H1 (cell line): ENCODE data around the gene IQCC. TPM values are rescaled to one million over a fixed set of nuclear protein-coding genes. Genes with fewer than 3 reads are reported as not detected.

ENCODE experiments used
- BCL11A ChIP-seq, 2 experiments: IDR thresholded peaks; one replicate each; pipeline ENCODE4 v1.6.1; 2011; ENCODE audit warnings: low read depth in 2 of 2, low read length in 2 of 2, mild to moderate bottlenecking in 2 of 2
- BRCA1 ChIP-seq: IDR thresholded peaks from 2 replicates; pipeline ENCODE4 v1.6.1; 2012; ENCODE audit warnings: low read depth, low read length, improper control_type of control experiment
- POLR2AphosphoS5 ChIP-seq: IDR thresholded peaks from 2 replicates; pipeline ENCODE4 v1.6.1; 2011; ENCODE audit warnings: low read depth, low read length
- SIRT6 ChIP-seq: IDR thresholded peaks from one replicate; pipeline ENCODE4 v1.7.1; 2012; ENCODE audit warnings: low read length, inconsistent platforms
- SP2 ChIP-seq: IDR thresholded peaks from 2 replicates; pipeline ENCODE4 v1.6.1; 2012; ENCODE audit warnings: mild to moderate bottlenecking, low read length, inconsistent platforms
- ZNF274 ChIP-seq: IDR thresholded peaks from 2 replicates; pipeline ENCODE4 v1.7.0; 2012; ENCODE audit warnings: low read length, borderline replicate concordance; ENCODE audit errors: extremely low read depth
- polyA plus RNA-seq, 7 experiments: library from polyadenylated mRNA; depleted of rRNA in 3 of 7; stranded (reverse) in 5 of 7; unstranded in 2 of 7; fragments of >200 nt in 5 of 7; fragments of 200-250 nt in 2 of 7; gene quantifications; 1 replicate in 5 of 7; 2 replicates in 1 of 7; 4 replicates in 1 of 7; pipeline versions ENCODE4 v1.2.1 to v1.2.3, GENCODE V29; 2011 to 2013; ENCODE audit warnings: missing spikeins in 2 of 7, mixed read lengths in 2 of 7
- total RNA-seq: library from RNA; stranded (reverse); fragmentation: NEBNext Ultra II Directional; extraction: Animal tissue kit (Norgen Biotek cat#: 25700); gene quantifications from 2 replicates; pipeline ENCODE4 v1.2.1, GENCODE V29; 2021
- TF ChIP-seq, protein P1 (sequence below): fragments of 300-600 bp; sonication (generic); IDR thresholded peaks from 2 replicates; pipeline ENCODE4 v1.7.1; 2012; ENCODE audit warnings: low read length, moderate library complexity, mild to moderate bottlenecking, inconsistent platforms; ENCODE audit not compliant: insufficient replicate concordance
- TF ChIP-seq, protein P2 (sequence below), 3 experiments: IDR thresholded peaks; 1 replicate in 2 of 3; 2 replicates in 1 of 3; pipeline versions ENCODE4 v1.5.1 to v1.6.1; 2011; ENCODE audit warnings: low read length in 3 of 3, mild to moderate bottlenecking in 3 of 3, inconsistent platforms in 2 of 3, low read depth in 1 of 3, moderate library complexity in 1 of 3; ENCODE audit not compliant: insufficient read depth in 1 of 3; ENCODE audit errors: control extremely low read depth in 1 of 3

The IQCC gene
- total and polyA plus RNA-seq, 2 of the 8 experiments (the other 6 are each of a cell fraction or from before 2014, with no cell fraction given) = 2.5 to 4.2 TPM

DNA sequence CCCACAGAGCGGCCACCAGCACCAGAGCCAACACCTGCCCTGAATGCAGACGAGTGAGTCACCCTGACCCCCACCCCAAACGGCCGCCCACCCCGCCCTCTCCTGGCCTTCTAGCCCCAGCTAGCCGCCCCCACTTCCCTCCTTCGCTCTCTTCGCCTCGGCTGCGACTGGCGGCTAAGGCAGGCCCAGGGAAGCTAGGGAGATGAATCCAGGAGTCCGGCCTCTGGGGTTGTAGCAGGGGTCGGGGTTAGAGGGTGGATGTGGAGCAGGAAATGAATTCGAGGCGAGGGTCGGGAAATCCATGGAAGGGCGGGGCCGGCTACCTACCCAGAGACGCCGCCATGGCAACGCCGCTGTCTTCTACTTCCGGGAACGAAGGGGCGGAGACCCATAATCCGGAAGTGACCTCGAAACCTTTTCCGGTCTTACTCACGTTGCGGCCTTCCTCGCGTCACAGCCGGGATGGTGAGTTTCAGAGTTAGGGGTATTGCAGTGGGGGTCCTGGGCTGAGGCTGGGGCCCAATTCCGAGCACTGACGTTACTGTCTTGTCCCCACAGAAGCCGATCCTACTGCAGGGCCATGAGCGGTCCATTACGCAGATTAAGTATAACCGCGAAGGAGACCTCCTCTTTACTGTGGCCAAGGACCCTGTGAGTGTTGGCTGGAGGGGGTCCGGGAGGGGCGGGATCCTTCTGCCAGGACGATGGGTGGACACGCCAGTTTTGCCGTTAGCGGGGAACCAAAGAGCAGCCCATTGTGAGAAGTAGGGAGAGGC is 16.7 kb downstream of the IQCC start, which contains the start of the genes EIF3I and TMEM234 (continued):
- TF ChIP-seq, protein P1, sequence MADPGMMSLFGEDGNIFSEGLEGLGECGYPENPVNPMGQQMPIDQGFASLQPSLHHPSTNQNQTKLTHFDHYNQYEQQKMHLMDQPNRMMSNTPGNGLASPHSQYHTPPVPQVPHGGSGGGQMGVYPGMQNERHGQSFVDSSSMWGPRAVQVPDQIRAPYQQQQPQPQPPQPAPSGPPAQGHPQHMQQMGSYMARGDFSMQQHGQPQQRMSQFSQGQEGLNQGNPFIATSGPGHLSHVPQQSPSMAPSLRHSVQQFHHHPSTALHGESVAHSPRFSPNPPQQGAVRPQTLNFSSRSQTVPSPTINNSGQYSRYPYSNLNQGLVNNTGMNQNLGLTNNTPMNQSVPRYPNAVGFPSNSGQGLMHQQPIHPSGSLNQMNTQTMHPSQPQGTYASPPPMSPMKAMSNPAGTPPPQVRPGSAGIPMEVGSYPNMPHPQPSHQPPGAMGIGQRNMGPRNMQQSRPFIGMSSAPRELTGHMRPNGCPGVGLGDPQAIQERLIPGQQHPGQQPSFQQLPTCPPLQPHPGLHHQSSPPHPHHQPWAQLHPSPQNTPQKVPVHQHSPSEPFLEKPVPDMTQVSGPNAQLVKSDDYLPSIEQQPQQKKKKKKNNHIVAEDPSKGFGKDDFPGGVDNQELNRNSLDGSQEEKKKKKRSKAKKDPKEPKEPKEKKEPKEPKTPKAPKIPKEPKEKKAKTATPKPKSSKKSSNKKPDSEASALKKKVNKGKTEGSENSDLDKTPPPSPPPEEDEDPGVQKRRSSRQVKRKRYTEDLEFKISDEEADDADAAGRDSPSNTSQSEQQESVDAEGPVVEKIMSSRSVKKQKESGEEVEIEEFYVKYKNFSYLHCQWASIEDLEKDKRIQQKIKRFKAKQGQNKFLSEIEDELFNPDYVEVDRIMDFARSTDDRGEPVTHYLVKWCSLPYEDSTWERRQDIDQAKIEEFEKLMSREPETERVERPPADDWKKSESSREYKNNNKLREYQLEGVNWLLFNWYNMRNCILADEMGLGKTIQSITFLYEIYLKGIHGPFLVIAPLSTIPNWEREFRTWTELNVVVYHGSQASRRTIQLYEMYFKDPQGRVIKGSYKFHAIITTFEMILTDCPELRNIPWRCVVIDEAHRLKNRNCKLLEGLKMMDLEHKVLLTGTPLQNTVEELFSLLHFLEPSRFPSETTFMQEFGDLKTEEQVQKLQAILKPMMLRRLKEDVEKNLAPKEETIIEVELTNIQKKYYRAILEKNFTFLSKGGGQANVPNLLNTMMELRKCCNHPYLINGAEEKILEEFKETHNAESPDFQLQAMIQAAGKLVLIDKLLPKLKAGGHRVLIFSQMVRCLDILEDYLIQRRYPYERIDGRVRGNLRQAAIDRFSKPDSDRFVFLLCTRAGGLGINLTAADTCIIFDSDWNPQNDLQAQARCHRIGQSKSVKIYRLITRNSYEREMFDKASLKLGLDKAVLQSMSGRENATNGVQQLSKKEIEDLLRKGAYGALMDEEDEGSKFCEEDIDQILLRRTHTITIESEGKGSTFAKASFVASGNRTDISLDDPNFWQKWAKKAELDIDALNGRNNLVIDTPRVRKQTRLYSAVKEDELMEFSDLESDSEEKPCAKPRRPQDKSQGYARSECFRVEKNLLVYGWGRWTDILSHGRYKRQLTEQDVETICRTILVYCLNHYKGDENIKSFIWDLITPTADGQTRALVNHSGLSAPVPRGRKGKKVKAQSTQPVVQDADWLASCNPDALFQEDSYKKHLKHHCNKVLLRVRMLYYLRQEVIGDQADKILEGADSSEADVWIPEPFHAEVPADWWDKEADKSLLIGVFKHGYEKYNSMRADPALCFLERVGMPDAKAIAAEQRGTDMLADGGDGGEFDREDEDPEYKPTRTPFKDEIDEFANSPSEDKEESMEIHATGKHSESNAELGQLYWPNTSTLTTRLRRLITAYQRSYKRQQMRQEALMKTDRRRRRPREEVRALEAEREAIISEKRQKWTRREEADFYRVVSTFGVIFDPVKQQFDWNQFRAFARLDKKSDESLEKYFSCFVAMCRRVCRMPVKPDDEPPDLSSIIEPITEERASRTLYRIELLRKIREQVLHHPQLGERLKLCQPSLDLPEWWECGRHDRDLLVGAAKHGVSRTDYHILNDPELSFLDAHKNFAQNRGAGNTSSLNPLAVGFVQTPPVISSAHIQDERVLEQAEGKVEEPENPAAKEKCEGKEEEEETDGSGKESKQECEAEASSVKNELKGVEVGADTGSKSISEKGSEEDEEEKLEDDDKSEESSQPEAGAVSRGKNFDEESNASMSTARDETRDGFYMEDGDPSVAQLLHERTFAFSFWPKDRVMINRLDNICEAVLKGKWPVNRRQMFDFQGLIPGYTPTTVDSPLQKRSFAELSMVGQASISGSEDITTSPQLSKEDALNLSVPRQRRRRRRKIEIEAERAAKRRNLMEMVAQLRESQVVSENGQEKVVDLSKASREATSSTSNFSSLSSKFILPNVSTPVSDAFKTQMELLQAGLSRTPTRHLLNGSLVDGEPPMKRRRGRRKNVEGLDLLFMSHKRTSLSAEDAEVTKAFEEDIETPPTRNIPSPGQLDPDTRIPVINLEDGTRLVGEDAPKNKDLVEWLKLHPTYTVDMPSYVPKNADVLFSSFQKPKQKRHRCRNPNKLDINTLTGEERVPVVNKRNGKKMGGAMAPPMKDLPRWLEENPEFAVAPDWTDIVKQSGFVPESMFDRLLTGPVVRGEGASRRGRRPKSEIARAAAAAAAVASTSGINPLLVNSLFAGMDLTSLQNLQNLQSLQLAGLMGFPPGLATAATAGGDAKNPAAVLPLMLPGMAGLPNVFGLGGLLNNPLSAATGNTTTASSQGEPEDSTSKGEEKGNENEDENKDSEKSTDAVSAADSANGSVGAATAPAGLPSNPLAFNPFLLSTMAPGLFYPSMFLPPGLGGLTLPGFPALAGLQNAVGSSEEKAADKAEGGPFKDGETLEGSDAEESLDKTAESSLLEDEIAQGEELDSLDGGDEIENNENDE = no peak
- TF ChIP-seq BCL11A (IDR thresholded peaks at IDR 0.05; ENCODE audit: low read depth in 2 of 2, low read length in 2 of 2) (no peak), SP2 (no peak), POLR2AphosphoS5 (peak; percentile 59), BRCA1 (no peak), SIRT6 (no peak), ZNF274 (no peak)
- TF ChIP-seq, protein P2, sequence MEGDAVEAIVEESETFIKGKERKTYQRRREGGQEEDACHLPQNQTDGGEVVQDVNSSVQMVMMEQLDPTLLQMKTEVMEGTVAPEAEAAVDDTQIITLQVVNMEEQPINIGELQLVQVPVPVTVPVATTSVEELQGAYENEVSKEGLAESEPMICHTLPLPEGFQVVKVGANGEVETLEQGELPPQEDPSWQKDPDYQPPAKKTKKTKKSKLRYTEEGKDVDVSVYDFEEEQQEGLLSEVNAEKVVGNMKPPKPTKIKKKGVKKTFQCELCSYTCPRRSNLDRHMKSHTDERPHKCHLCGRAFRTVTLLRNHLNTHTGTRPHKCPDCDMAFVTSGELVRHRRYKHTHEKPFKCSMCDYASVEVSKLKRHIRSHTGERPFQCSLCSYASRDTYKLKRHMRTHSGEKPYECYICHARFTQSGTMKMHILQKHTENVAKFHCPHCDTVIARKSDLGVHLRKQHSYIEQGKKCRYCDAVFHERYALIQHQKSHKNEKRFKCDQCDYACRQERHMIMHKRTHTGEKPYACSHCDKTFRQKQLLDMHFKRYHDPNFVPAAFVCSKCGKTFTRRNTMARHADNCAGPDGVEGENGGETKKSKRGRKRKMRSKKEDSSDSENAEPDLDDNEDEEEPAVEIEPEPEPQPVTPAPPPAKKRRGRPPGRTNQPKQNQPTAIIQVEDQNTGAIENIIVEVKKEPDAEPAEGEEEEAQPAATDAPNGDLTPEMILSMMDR (IDR thresholded peaks at IDR 0.05; ENCODE audit: control extremely low read depth in 1 of 3, insufficient read depth in 1 of 3, low read depth in 1 of 3, low read length in 3 of 3) = no peak
